Measurements from ENCODE around the gene MRPS35.
A peak's percentile ranks its signal among the peaks of the same experiment; 100 is the strongest.
"Not testable (repeated sequence)": the region's sequence is repeated elsewhere in the genome, so short reads cannot be mapped to it uniquely, and the experiment has no call there.

Gene MRPS35

DNA sequence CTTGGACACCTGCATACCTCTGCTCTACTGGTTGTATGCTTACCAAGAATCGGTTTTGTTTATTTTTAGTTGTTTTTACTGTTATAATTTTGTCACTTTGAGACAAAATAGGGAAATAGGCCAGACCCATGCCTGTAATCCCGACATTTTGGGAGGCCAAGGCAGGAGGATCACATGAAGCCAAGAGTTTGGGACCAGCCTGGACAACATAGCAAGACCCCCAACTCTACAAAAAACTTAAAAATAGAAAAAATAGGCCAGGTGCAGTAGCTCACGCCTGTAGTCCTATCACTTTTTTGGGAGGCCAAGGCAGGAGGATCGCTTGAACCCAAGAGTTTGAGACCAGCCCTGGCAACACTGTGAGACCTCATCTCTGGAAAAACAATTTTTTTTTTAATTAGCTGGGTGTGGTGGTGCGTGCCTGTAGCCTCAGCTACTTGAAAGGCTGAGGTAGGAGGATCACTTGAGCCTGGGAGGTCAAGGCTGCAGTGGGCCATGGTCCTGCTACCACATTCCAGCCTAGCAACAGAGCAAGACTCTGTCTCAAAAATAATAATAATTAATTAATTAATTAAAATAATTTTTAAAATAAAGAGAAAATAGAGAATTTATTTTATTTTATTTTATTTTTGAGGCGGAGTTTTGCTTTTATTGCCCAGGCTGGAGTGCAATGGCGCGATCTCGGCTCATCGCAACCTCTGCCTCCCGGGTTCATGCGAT lies 1.3 kb upstream of the MRPS35 start:
- DNase-seq (ENCODE audit: low spot score): no peak

DNA sequence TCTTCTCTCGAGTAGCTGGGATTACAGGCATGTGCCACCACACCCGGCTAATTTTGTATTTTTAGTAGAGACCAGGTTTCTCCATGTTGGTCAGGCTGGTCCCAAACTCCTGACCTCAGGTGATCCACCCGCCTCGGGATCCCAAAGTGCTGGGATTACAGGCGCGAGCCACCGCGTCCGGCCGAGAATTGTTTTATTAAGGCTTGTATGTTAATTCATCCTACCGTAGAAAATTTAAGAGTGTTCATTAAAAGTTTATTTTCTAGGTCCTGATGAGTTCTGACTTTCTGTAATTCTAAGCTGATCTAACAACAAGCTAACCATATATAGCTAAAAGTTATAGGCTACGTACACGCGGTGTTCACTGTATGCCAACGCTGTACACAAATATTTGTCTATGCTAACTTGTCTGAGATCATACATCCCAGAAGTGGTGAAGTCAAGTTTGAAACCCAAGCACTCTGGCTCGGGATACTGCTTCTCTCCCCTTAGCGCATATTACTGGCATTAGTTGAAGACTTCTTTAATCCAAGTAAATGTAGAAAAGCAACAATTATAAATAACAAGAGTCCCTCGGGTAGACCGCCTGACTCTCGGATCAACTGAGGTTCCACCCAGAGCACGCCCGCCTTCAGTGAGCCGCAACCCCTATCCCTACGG lies 570 bp upstream of the MRPS35 start:
- DNase-seq (ENCODE audit: low spot score): peak; percentile 31

DNA sequence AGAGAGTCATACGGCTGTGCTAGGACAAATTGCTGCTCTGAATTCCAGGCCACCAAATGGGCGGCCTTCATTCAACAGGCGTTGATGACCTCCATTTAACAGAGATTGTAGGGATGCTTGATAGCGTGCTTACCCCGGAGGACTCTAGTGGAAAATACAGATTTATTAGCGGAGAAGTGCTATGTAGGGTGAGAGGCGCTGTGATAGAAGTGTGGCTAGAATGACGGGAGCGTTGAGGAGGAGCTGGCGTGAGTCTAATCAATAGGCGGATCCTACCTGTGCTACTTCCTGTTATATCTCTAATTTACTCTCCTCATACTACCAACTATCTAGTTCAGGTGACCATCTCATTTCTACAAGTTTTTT lies 668 bp downstream of the MRPS35 start:
- no peak for DNase-seq (ENCODE audit: low spot score)

DNA sequence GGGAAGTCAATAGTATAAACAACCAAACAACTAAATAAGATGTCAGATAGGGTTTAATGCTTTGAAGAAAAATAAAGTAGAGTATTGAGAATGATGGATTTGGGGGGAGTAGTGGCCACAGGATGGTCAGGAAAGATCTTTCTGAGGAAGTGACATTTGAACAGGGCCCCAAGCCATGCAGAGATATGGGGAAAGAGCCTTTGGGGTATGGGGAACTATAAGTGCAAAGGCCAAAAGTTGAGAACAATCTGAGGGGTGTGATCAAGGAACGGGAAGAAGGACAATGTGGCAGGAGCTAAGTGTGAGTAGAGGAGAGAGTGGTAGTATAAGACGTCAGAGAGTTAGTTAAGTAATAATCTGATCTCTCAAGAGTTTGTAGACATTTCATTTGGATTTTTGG lies 1.3 kb downstream of the MRPS35 start:
- no peak for DNase-seq (ENCODE audit: low spot score)

DNA sequence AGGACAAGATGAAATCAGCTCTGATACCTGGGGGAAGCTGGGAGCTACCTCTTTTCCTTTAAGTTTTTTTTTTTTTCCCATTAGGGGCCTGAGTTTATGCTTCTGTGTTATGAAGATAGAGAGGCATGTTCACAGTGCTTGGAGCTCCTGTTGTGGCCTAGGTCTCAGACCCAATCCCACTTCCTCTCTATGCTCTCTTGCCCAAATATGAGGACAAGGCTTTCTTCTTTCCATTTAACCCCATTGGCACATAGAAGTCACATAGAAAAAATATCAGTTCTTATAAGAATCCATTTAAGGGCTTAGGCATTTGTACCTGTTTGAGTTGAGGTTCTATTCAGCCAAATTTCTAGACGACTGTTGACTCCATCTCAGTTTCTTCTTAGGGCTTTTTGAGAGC lies 12.6 kb downstream of the MRPS35 start:
- DNase-seq (ENCODE audit: low spot score): no peak

DNA sequence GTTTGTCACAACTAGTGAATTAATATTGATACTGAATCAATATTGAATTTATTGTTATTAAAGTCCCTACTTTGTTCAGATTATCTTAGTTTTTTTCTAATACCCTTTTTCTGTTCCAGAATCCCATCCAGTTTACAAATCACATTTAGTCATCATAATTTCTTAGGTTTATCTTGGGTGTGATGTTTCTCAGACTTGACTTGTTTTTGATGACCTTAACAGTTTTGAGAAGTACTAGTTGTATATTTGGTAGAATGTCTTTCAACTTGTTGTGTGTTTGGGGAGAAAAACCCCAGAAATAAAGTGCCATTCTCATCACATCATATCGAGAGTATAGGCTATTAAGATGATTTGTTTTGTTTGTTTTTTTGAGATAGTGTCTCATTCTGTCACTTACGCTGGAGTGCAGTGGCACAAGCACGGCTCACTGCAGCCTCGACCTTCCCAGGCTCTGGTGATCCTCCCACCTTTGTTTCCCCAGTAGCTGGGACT lies 19.5 kb downstream of the MRPS35 start:
- no peak for DNase-seq (ENCODE audit: low spot score)

DNA sequence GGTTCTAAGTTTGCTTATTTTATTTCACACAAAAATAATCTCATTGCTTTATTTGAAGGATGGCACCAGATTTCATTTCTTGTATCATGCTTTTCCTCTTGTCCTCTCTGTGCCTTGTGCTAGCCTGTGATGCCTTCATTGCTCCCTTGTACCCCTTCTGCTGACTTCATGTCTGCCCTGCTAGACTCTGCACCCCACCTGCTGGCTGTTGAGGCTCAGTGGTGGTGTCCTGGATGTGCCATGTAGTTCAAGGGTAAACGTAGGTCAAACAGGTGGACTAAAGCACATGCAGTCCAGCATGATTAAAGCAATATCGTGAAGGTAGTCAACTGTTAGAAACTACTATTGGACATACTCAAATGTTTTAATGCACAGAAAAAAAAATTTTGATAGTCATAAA lies 21.6 kb downstream of the MRPS35 start:
- DNase-seq (ENCODE audit: low spot score): peak; percentile 52

DNA sequence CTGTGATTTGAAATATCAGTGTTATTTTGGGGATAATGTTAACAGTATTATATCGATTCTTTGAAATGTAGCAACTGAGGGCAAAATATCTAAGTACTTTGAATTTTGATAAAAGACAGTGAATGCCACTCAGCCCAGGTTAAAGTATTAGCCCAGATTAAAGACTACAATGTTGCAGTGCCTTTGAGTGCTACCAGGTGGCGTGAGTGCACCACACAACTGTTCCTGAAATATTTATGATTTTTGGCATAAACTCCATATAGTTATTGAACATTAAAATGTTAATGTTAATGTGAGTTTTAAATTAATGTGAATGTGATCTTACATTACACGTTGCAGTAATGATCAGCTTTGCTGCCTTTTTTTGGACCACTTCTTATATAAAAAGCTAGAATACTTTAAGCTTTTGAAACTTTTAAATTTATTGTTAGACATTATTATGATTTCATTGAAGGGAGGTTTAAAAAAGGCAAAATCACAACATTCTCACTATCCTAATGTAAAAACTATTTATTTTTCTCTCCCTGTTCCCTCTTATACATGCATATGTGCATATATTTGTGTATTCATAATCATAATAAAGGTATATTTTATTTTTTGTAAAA lies 22.5 kb downstream of the MRPS35 start:
- DNase-seq (ENCODE audit: low spot score): peak; percentile 32

DNA sequence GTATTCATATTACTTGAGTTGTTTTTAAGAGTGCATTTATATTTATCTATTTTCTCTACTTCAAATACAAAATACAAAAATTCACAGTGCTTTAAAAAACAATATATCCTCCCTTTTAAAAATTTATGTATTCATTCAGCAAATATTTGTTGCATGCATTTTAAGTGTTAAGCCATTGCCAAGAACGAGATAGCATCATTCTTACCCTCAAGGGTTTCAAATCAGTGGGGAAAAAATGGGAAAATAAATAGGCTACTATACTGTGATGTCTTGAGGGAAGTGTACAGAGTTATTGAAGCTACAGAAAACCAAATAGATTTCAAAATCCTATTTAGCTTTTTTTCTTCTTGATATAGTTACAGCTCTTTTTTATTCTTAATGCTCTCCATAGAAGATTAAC lies 23.2 kb downstream of the MRPS35 start:
- DNase-seq (ENCODE audit: low spot score): no peak

DNA sequence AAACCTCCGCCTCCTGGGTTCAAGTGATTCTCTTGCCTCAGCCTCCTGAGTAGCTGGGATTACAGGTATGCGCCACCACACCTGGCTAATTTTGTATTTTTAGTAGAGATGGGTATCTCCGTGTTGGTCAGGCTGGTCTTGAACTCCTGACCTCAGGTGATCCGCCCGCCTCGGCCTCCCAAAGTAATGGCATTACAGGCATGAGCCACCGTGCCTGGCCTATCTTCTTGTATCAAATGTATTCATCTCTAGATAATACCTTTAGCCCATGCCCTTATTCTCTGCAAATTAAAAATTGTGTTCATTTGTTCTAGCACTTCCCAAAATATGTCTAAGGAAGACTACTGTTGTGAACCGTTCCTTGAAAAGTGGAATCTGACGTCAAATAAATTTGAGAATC lies 23.7 kb downstream of the MRPS35 start:
- not testable (repeated sequence) for DNase-seq (ENCODE audit: low spot score)

DNA sequence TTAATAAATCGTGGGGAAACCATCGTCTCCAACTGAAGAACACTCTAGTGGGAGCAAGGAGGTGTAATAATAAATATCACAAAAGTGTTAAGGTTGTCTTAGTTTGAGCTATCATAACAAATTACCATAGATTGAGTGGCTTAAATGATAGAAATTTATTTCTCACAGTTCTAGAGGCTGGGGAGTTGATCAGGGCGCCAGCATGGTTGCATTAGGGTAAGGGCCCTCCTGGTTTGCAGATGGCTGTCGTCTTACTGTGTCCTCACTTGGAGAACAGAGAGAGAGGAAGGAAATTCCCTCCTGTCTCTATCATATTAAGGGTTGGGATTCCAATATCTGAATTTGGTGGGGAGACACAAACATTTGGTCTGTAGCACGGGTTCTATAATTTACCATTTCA lies 33.0 kb downstream of the MRPS35 start:
- no peak for DNase-seq (ENCODE audit: low spot score)

DNA sequence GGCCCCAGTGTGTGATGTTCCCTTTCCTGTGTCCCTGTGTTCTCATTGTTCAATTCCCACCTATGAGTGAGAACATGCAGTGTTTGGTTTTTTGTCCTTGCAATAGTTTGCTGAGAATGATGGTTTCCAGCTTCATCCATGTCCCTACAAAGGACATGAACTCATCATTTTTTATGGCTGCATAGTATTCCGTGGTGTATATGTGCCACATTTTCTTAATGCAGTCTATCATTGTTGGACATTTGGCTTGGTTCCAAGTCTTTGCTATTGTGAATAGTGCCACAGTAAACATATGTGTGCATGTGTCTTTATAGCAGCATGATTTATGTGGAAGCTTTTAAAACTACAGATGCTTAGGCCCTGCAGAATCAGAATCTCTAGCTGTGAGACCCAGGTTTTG lies 35.1 kb downstream of the MRPS35 start:
- not testable (repeated sequence) for DNase-seq (ENCODE audit: low spot score)

DNA sequence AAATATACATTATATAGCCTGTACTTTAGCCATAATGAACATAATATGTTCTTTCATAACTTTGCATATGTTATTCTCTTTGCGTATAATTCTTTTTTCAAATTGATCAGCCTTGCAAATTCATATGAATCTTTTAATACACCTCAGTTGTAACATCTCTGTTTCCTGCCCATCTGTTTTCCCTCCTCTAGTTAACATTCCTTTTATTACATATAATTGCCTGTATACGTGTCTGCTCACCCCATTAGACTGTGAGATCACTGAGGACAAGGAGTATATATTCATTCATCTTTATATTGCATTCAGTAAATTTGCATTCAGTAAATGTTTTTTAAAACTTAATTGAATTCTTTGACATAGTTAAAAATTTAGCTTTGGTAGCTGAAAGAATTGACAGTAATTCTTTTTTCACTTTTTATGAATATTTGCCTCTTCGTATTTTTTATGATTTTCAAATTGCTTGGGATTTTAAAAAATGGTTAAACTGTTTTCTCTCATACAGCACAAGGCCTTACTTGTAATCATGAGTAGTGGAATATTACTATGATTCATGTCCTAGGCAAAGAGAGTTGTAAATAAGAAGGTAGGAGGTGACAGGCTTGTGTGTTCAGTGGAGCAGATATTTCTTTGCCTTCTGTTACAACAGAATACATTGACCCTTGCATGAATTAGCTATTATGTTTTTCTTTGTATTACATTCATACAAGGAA lies 36.6 kb downstream of the MRPS35 start:
- DNase-seq (ENCODE audit: low spot score): peak; percentile 26

DNA sequence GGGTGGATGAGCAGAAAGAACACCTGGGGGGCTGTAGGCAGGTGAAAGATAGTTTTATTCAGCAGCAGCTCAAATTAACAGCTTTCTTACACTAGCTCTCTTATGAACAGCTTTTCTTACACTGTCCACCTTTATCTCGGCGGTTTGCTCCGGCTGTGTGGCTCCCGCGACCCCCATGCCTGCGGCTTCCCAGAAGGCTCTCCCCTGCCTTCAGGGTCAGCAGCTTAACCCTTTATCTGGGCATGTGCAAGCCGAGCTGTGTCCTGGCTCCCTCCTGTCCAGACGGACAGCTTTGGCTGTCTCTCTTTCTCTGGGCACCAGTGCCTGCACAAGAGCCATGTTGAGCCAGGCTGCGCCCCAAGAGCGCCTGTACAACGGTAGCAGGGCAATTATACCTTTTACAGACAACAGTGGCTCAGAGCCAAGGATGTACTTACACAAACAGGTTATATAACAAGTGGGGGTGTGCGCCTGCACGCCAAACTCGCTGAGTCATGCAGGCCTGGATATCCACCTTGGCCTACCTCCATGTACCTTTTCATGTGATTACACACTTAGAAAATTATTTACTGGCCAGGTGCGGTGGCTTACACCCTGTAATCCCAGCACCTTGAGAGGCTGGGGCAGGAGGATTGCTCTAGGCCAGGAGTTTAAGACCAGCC lies 40.9 kb downstream of the MRPS35 start:
- no peak for DNase-seq (ENCODE audit: low spot score)

DNA sequence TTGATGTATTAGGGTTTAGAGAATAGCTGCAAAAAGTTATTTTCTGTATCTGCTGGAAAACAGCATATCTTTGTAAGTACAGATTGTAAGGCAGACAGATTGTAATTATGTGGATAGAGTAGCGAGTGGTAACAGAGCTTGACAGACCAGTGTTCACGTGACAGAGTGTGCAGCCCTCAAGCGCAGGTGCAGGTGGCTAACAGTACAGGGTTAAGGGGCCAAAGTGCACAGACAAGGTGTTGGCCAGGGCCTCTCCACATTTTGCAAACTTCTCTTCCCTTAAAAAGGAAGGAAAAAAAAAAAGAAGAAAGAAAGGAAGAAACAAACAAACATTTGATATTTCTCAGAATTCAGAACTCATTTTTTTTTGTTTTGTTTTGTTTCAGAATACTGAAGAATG lies 44.2 kb downstream of the MRPS35 start:
- DNase-seq (ENCODE audit: low spot score): no peak

DNA sequence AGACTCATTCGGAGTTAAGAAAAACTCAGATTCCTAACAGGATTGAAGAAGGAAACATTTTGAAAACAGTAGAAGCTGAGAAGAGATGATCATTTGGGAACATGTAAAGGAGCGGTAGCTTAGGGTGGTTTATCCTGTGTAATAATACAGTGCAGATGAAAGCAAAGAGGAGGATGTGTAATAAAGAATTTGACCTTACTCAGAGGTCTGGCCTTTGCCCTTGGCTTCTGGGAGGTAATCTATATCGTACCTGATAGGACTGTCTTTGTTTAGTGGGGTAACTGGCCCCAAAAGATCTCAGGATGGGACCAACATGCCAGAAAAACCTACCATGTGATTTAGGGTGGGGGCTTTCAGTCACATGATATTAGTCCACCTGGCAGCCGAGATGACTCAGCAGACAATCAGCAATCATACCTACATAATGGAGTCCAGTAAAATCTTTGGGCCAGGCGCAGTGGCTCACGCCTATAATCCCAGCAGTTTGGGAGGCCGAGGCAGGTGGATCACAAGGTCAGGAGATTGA lies 46.1 kb downstream of the MRPS35 start:
- DNase-seq (ENCODE audit: low spot score): no peak

DNA sequence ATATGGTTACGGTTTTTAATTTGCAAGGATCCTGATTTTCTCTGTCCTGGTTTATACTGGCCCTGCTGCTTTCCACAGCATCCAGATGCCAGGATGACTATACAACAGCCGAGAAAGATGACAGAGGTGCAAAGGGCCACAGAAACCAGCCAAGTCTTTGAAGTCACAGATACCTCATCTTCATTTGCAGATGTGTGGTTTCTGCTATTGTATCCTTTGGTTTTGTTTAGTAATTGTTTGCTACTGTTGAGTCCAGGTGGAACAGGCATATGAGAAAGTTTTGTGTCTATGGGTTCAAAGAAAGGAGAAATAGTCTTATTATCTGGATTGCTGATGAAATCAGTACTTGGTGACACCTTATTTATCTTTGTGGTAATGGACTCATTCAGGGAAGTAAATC lies 52.1 kb downstream of the MRPS35 start:
- DNase-seq (ENCODE audit: low spot score): no peak

DNA sequence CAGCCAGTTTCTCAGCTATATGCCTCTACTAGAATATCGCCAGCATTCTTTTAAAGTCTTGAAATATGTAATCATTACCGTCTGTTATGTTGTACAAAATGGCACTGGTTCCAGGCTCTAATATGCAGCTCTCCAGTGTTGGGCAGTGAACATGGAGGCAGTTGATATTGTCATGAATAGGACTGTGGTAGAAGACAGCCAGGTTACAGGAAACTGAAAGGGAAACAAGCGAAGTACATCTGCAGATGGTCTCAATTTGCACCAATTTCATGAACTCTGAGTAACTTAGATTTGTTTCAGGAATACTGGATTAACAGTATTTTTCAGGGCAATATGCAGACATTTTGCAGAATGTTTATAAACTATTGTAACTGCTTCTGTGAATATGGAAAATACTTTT lies 56.0 kb downstream of the MRPS35 start:
- no peak for DNase-seq (ENCODE audit: low spot score)

DNA sequence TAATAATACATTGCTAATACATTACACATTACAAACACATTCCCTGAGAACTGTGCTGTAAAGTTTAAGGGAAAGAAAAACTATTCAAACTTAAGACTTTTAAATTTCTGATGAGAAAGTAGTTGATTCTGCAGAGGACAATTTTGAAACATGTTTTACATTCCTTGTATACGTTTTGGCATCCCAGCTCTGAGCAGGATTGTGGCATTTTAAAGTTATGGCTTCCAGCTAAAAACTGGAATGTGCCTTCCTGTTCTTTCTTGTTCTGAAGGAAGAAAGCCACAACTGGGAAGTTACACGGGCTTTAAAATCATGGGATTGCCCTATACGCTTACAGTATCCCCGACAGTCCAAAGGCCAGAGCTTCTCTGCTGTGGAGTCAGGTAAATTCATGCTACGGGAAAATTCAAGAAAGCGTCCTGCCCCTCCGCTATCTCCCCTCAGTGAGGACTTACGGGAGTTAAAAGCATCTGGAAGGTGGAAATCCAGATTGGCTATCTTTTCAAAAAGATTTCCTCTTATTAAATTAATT lies 58.6 kb downstream of the MRPS35 start:
- no peak for DNase-seq (ENCODE audit: low spot score)

DNA sequence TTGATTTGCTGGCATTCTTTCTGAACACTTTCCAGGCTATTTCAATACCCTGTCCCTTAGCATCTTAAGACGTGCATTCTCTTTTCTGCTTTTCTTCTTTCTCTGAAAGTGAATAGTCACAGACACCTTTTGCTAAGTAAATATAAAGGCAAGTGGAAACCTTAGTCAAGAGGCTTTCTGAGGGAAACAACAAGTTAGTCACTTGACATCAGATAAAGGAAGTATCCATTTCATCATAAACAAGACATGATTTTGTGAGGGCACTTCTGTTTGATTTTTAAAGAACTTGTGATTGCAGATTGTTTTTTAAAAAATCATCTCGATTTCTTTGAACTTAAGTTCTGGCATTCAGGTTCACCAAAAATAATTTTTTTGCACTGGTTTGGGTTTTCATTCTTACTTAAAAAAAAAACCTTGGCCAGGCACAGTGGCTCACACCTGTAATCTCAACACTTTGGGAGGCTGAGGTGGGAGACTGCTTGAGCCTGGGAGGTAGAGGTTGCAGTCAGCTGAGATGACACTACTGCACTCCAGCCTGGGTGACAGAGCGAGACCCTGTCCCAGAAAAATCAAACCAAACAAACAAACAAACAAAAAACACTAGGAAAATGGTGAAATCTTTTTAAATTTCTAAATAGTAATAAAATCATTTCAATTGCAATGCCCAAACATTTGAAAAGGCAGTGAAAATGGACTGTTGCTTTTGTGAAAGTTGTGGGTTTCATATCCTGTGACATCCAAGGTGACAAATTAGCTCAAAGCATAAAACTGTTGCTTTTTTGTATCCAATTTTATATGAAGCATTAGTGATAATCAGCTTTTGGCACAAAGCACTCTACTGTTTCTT lies 61.1 kb downstream of the MRPS35 start:
- no peak for DNase-seq (ENCODE audit: low spot score)

Data from HuH-7 (cell line).